ENCODE data around the gene PRAMEF9.
"Not testable (repeated sequence)": the region's sequence is repeated elsewhere in the genome, so short reads cannot be mapped to it uniquely, and the experiment has no call there.

Gene PRAMEF9

GRCh38 chr1:13171548-13171947, at the start of gene PRAMEF9:
Gene PRAMEF9, plus strand, starts transcription at chr1:13171848. Its CDS starts 3,433 bp downstream, at chr1:13175281.
- DNase-seq (ENCODE audit: low read depth), result not testable (repeated sequence)

- not testable (repeated sequence) for DNase-seq (ENCODE audit: low read depth)
Measured at GRCh38 chr1:13155909-13156308, 15.7 kb upstream of the PRAMEF9 start, which contains the start of gene PRAMEF26. Gene PRAMEF26, minus strand, starts transcription at chr1:13156009. Its CDS starts 2,914 bp downstream, at chr1:13153095.

GRCh38 chr1:13165531-13165930, 6.1 kb upstream of the PRAMEF9 start, which contains the start of gene HNRNPCL4:
Gene HNRNPCL4, minus strand, starts transcription at chr1:13165631. Its CDS starts 164 bp downstream, at chr1:13165467.
- not testable (repeated sequence) for DNase-seq (ENCODE audit: low read depth)

- not testable (repeated sequence) for DNase-seq (ENCODE audit: low read depth)
Measured at GRCh38 chr1:13201309-13201708, 29.7 kb downstream of the PRAMEF9 start, which contains the start of gene PRAMEF13. Gene PRAMEF13, minus strand, starts transcription at chr1:13201409. Its CDS starts 1,820 bp downstream, at chr1:13199589.

GRCh38 chr1:13208712-13209111, 37.1 kb downstream of the PRAMEF9 start:
- DNase-seq (ENCODE audit: low read depth), result not testable (repeated sequence)

- not testable (repeated sequence) for DNase-seq (ENCODE audit: low read depth)
Measured at GRCh38 chr1:13216619-13217018, 45.0 kb downstream of the PRAMEF9 start.

- not testable (repeated sequence) for DNase-seq (ENCODE audit: low read depth)
Measured at GRCh38 chr1:13219203-13219602, 47.6 kb downstream of the PRAMEF9 start.

- DNase-seq (ENCODE audit: low read depth), result not testable (repeated sequence)
Measured at GRCh38 chr1:13222788-13223187, 51.1 kb downstream of the PRAMEF9 start.

GRCh38 chr1:13224480-13225060, 52.9 kb downstream of the PRAMEF9 start:
- no peak for DNase-seq (ENCODE audit: low read depth)

GRCh38 chr1:13225675-13226204, 54.1 kb downstream of the PRAMEF9 start, which contains the start of gene PRAMEF18:
Gene PRAMEF18, minus strand, starts transcription at chr1:13226154. Its CDS starts 48 bp downstream, at chr1:13226106.
- not testable (repeated sequence) for DNase-seq (ENCODE audit: low read depth)

- DNase-seq (ENCODE audit: low read depth), result not testable (repeated sequence)
Measured at GRCh38 chr1:13227271-13228055, 55.8 kb downstream of the PRAMEF9 start.

GRCh38 chr1:13228343-13228781, 56.7 kb downstream of the PRAMEF9 start:
- no peak for DNase-seq (ENCODE audit: low read depth)

Data from GM04504 (cell line).